ENCODE results near the gene MRPL53.

MRPL53 gene

GRCh38 chr2:74457129-74457548 is 15.3 kb downstream of the MRPL53 start:
- Mint-ChIP-seq H3K27me3 (ENCODE audit: low read depth, poor library complexity) (peaks cover 2% of the 10 kb centered on the region), H3K27ac (peak overlapping the region; percentile 97), H3K4me3 (peak overlapping the region; percentile 95), H3K4me1 (peaks cover 53% of the 10 kb centered on the region), H3K9me3 (no peaks in the 10 kb centered on the region), H3K36me3 (ENCODE audit: low read depth) (peaks cover 5% of the 10 kb centered on the region)
- no peak for TF ChIP-seq CTCF (IDR thresholded peaks at IDR 0.05)
- DNase-seq = no peak

GRCh38 chr2:74454654-74455511 is 17.6 kb downstream of the MRPL53 start, which contains the start of gene INO80B:
TSS of gene INO80B (plus strand) at chr2:74455087. CDS start at chr2:74455117, 30 bp downstream.
- peaks cover 18% of the 10 kb centered on the region for H3K27me3 Mint-ChIP-seq (ENCODE audit: low read depth, poor library complexity)
- peak within 1 kb of the TSS; percentile 95 for H3K4me3 Mint-ChIP-seq
- TF ChIP-seq CTCF (IDR thresholded peaks at IDR 0.05) = no peak
- peaks cover 45% of the 10 kb centered on the region for H3K4me1 Mint-ChIP-seq
- peak within 1 kb of the TSS; percentile 92 for H3K27ac Mint-ChIP-seq
- no peaks in the 10 kb centered on the region for H3K36me3 Mint-ChIP-seq (ENCODE audit: low read depth)
- DNase-seq = peak; percentile 92
- H3K9me3 Mint-ChIP-seq = no peaks in the 10 kb centered on the region

- no peaks in the 10 kb centered on the region for H3K36me3 Mint-ChIP-seq (ENCODE audit: low read depth)
- no peak overlapping the region for H3K27ac Mint-ChIP-seq
- TF ChIP-seq CTCF (IDR thresholded peaks at IDR 0.05) = no peak
- H3K27me3 Mint-ChIP-seq (ENCODE audit: low read depth, poor library complexity) = peaks cover 38% of the 10 kb centered on the region
- peaks cover 15% of the 10 kb centered on the region for H3K4me1 Mint-ChIP-seq
- no peaks in the 10 kb centered on the region for H3K9me3 Mint-ChIP-seq
- H3K4me3 Mint-ChIP-seq = no peak overlapping the region
- no peak for DNase-seq
These were observed 21.8 kb downstream of the MRPL53 start for GRCh38 chr2:74450570-74451190.

- Mint-ChIP-seq H3K9me3 (no peaks in the 10 kb centered on the region), H3K36me3 (ENCODE audit: low read depth) (no peaks in the 10 kb centered on the region), H3K27me3 (ENCODE audit: low read depth, poor library complexity) (peaks cover 49% of the 10 kb centered on the region), H3K4me1 (peaks cover 9% of the 10 kb centered on the region), H3K27ac (no peak overlapping the region), H3K4me3 (no peak overlapping the region)
- TF ChIP-seq CTCF (IDR thresholded peaks at IDR 0.05) = no peak
- DNase-seq = no peak
These were observed 23.7 kb downstream of the MRPL53 start for GRCh38 chr2:74448771-74449170.

GRCh38 chr2:74447230-74447999 is 25.1 kb downstream of the MRPL53 start:
- H3K27ac Mint-ChIP-seq = no peak overlapping the region
- H3K9me3 Mint-ChIP-seq = no peaks in the 10 kb centered on the region
- DNase-seq = no peak
- H3K4me3 Mint-ChIP-seq = no peak overlapping the region
- peaks cover 11% of the 10 kb centered on the region for H3K4me1 Mint-ChIP-seq
- no peaks in the 10 kb centered on the region for H3K36me3 Mint-ChIP-seq (ENCODE audit: low read depth)
- TF ChIP-seq CTCF (IDR thresholded peaks at IDR 0.05) = no peak
- peaks cover 46% of the 10 kb centered on the region for H3K27me3 Mint-ChIP-seq (ENCODE audit: low read depth, poor library complexity)

Data from nephron progenitor cell (in vitro differentiated cells).